ENCODE data around the gene GABRB1. TPM values are rescaled to one million over a fixed set of nuclear protein-coding genes. Genes with fewer than 3 reads are reported as not detected.

GABRB1 gene
- total RNA-seq, 2 donors from 2014 or later = not detected

DNA sequence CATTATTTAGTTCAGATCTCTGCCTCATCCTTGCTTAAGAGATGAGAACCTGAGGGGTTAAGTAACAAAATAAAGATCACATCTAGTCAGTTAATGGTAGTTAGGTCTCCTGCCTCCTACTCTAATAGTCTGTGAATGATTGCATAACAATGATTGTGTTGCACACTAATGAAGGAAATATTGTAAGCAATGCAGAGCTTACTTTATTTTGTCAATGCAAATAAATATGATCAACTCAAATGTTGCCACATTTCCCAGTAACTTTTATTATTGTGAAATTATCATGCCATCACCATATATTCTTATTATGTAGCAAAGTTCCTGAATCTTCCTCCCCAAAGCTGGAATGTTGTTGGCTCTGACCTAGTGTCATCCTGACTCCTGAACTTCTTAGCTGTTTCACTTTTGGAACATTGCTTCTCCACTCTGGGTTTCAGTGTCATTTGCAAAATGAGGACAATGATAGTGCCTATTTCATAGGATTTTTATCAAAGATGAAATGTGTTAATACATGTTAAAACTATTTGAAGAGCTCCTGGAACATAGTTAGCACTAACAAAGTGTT is 20.9 kb upstream of the GABRB1 start:
- TF ChIP-seq, protein P1, sequence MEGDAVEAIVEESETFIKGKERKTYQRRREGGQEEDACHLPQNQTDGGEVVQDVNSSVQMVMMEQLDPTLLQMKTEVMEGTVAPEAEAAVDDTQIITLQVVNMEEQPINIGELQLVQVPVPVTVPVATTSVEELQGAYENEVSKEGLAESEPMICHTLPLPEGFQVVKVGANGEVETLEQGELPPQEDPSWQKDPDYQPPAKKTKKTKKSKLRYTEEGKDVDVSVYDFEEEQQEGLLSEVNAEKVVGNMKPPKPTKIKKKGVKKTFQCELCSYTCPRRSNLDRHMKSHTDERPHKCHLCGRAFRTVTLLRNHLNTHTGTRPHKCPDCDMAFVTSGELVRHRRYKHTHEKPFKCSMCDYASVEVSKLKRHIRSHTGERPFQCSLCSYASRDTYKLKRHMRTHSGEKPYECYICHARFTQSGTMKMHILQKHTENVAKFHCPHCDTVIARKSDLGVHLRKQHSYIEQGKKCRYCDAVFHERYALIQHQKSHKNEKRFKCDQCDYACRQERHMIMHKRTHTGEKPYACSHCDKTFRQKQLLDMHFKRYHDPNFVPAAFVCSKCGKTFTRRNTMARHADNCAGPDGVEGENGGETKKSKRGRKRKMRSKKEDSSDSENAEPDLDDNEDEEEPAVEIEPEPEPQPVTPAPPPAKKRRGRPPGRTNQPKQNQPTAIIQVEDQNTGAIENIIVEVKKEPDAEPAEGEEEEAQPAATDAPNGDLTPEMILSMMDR (IDR thresholded peaks at IDR 0.05) = no peak
- TF ChIP-seq POLR2A (IDR thresholded peaks at IDR 0.05) = no peak
- no peak for TF ChIP-seq POLR2AphosphoS5 (IDR thresholded peaks at IDR 0.05)
- no peaks in the 10 kb centered on the region for H3K27me3 ChIP-seq (replicated peaks; ENCODE audit: insufficient read depth)
- H3K4me3 ChIP-seq = no peak overlapping the region
- DNase-seq (ENCODE audit: low spot score) = no peak
- no peaks in the 10 kb centered on the region for H3K9me3 ChIP-seq
- H3K4me1 ChIP-seq (replicated peaks) = no peaks in the 10 kb centered on the region
- H3K27ac ChIP-seq = no peak overlapping the region
- intact Hi-C loops (cut with DNase I) = no loop called here
- no peaks in the 10 kb centered on the region for H3K36me3 ChIP-seq

DNA sequence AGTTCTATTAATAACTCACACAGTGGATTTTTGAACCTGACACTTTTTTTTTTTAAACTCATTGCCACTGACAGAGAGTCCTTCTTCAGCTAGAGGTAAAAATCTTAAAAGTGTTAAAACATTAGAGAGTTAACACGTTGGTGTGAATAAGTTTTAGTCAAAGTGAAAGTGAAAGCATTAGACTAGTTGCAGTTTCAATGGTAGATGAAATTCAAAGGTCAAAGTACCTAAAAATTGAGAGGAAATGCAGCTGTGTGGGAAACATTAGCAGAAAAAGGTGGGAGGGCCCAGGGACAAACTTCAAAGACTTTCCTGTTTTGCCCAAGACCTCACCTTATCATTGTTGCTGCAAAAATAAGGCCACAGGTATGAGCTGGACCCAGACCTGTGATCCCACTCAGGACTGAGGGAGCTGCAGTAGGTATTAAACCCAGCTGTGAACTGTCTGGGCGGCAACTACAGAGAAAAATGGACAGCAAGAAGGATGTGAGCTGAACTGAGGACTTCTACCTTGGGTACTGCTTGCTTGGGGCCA is 20.4 kb upstream of the GABRB1 start:
- no peak for DNase-seq (ENCODE audit: low spot score)
- intact Hi-C loops (cut with DNase I) = no loop called here

DNA sequence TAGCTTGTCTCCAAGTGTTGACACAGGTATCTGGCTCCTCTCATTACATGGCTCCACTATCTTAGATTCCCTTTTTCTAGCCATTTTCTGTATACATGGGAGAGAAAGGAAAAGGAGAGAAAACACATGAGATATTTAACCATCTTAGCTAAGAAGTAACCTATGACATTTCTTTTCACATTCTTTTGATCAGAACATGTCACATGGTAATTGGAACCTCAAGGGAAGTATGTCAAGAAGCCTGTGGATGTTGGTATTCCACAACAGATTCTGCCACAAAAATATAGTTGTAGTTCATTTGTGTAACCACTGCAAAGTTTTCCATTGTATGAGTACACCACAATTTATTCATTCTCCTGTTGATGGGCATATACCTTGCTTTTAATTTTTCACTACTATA is 18.7 kb upstream of the GABRB1 start:
- TF ChIP-seq, protein P1 (IDR thresholded peaks at IDR 0.05) = no peak
- TF ChIP-seq POLR2AphosphoS5 (IDR thresholded peaks at IDR 0.05) (no peak), POLR2A (IDR thresholded peaks at IDR 0.05) (no peak)
- H3K4me1 ChIP-seq (replicated peaks) = no peaks in the 10 kb centered on the region
- H3K4me3 ChIP-seq = no peak overlapping the region
- no peaks in the 10 kb centered on the region for H3K36me3 ChIP-seq
- H3K27me3 ChIP-seq (replicated peaks; ENCODE audit: insufficient read depth) = no peaks in the 10 kb centered on the region
- no peaks in the 10 kb centered on the region for H3K9me3 ChIP-seq
- no peak for DNase-seq (ENCODE audit: low spot score)
- H3K27ac ChIP-seq = no peak overlapping the region
- intact Hi-C loops (cut with DNase I) = no loop called here

More for the DNA sequence above, 20.4 kb upstream of the GABRB1 start:
- Histone ChIP-seq H3K9me3 (no peaks in the 10 kb centered on the region), H3K36me3 (no peaks in the 10 kb centered on the region), H3K4me3 (no peak overlapping the region), H3K27ac (no peak overlapping the region), H3K4me1 (replicated peaks) (no peaks in the 10 kb centered on the region), H3K27me3 (replicated peaks; ENCODE audit: insufficient read depth) (no peaks in the 10 kb centered on the region)
- TF ChIP-seq, protein P1 (IDR thresholded peaks at IDR 0.05) = no peak
- no peak for TF ChIP-seq POLR2A (IDR thresholded peaks at IDR 0.05)
- TF ChIP-seq POLR2AphosphoS5 (IDR thresholded peaks at IDR 0.05) = no peak
- 67% methylated on average over 2 of the region's 2 CpGs for WGBS

DNA sequence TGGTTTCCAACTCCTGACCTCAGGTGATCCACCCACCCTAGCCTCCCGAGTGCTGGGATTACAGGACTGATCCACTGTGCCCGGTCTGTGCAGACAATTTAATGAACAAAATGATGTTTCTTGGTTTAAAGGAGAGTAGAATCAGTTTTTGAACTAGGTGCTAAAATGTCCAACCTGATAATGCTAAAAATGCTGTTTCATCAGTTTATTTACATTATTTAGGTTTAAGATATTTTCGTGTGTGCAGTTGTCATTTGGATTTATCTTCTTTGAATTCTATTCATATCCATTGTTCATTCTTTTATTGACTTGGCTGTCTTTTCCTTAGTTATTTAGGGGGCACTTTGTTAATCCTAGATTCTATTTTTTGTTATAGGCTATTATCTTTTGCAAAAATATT is 18.0 kb upstream of the GABRB1 start:
- intact Hi-C loops (cut with DNase I) = no loop called here
- TF ChIP-seq, protein P1 (IDR thresholded peaks at IDR 0.05) = no peak
- no peak for TF ChIP-seq POLR2A (IDR thresholded peaks at IDR 0.05)
- no peak for TF ChIP-seq POLR2AphosphoS5 (IDR thresholded peaks at IDR 0.05)

DNA sequence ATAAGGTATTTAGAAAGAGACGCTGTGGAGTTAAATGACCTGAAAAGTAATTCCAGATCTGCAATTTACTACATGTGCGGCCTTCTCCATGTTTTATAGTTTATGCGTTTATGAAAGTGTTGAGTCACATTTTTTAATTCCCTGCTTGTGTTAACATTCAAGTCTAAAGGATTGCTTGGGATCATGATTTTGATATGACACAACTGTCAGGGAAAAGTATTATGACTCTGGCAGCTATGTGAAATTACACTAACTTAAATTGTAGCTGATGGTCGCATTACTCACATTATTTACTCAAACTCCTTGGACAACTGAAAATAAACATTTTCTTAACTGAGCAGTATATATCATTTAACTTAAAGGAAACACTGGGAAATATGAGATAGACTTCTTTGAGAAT is 14.3 kb upstream of the GABRB1 start:
- DNase-seq (ENCODE audit: low spot score) = no peak
- TF ChIP-seq POLR2A (IDR thresholded peaks at IDR 0.05) (no peak), POLR2AphosphoS5 (IDR thresholded peaks at IDR 0.05) (no peak)
- TF ChIP-seq, protein P1 (IDR thresholded peaks at IDR 0.05) = no peak
- Histone ChIP-seq H3K4me3 (no peak overlapping the region), H3K36me3 (no peaks in the 10 kb centered on the region), H3K4me1 (replicated peaks) (no peaks in the 10 kb centered on the region), H3K9me3 (no peaks in the 10 kb centered on the region), H3K27me3 (replicated peaks; ENCODE audit: insufficient read depth) (no peaks in the 10 kb centered on the region), H3K27ac (no peak overlapping the region)
- 85% methylated on average over 4 of the region's 4 CpGs for WGBS
- intact Hi-C loops (cut with DNase I) = no loop called here

More for the DNA sequence above, 18.0 kb upstream of the GABRB1 start:
- Histone ChIP-seq H3K27me3 (replicated peaks; ENCODE audit: insufficient read depth) (no peaks in the 10 kb centered on the region), H3K4me3 (no peak overlapping the region), H3K27ac (no peak overlapping the region), H3K36me3 (no peaks in the 10 kb centered on the region), H3K4me1 (replicated peaks) (no peaks in the 10 kb centered on the region), H3K9me3 (no peaks in the 10 kb centered on the region)
- DNase-seq (ENCODE audit: low spot score) = no peak
- WGBS = 67% methylated on average over 3 of the region's 3 CpGs

Measured in prostate gland (tissue), 2 donors.